MM.1S (cell line): Measurements from ENCODE around the gene SLC38A1.
"Not testable (repeated sequence)": the region's sequence is repeated elsewhere in the genome, so short reads cannot be mapped to it uniquely, and the experiment has no call there.

Source experiments
- DNase-seq: peaks from one replicate; pipeline ENCODE4 v3.0.0-alpha.2; 2015
- H2AFZ ChIP-seq: fragments of 300-600 bp; sonication (generic); 2 replicates; pipeline ENCODE4 v1.6.0; 2016; ENCODE audit warnings: antibody characterized with exemption, low read length
- H3F3A ChIP-seq: fragments of 300-600 bp; sonication (generic); 2 replicates; pipeline ENCODE4 v1.6.1; 2016; ENCODE audit warnings: mild to moderate bottlenecking, antibody characterized with exemption, low read length, moderate library complexity, mixed read lengths; ENCODE audit not compliant: insufficient read depth
- H3K27ac ChIP-seq: fragments of 300-600 bp; sonication (generic); 2 replicates; pipeline ENCODE4 v1.5.1; 2016; ENCODE audit warnings: mild to moderate bottlenecking, low read length
- H3K27me3 ChIP-seq: fragments of 300-600 bp; sonication (generic); replicated peaks from 2 replicates; pipeline ENCODE4 v1.6.0; 2016; ENCODE audit warnings: low read length; ENCODE audit not compliant: insufficient read depth
- H3K36me3 ChIP-seq: fragments of 300-600 bp; sonication (generic); replicated peaks from 2 replicates; pipeline ENCODE4 v1.6.1; 2016; ENCODE audit warnings: mild to moderate bottlenecking, low read length, mixed read lengths; ENCODE audit not compliant: insufficient read depth
- H3K4me1 ChIP-seq: fragments of 300-600 bp; sonication (generic); 2 replicates; pipeline ENCODE4 v1.6.1; 2016; ENCODE audit warnings: low read length, mixed read lengths
- H3K4me2 ChIP-seq: fragments of 300-600 bp; sonication (generic); 2 replicates; pipeline ENCODE4 v1.6.0; 2016; ENCODE audit warnings: low read depth, low read length
- H3K4me3 ChIP-seq: fragments of 300-600 bp; sonication (generic); 2 replicates; pipeline ENCODE4 v1.5.1; 2016; ENCODE audit warnings: low read length, mixed read lengths
- H3K79me2 ChIP-seq: fragments of 300-600 bp; sonication (generic); 2 replicates; pipeline ENCODE4 v1.6.1; 2016; ENCODE audit warnings: mixed run types, low read length, mixed read lengths
- H3K9ac ChIP-seq: fragments of 300-600 bp; sonication (generic); 2 replicates; pipeline ENCODE4 v1.6.1; 2016; ENCODE audit warnings: low read length, mixed read lengths
- H3K9me2 ChIP-seq: fragments of 300-600 bp; sonication (generic); replicated peaks from 2 replicates; pipeline ENCODE4 v1.6.1; 2016; ENCODE audit warnings: mild to moderate bottlenecking, low read length, mixed read lengths; ENCODE audit not compliant: insufficient read depth
- H3K9me3 ChIP-seq: fragments of 300-600 bp; sonication (generic); replicated peaks from 2 replicates; pipeline ENCODE4 v1.6.1; 2016; ENCODE audit warnings: mild to moderate bottlenecking, low read length, mixed read lengths; ENCODE audit not compliant: insufficient read depth
- H4K20me1 ChIP-seq: fragments of 300-600 bp; sonication (generic); 2 replicates; pipeline ENCODE4 v1.6.1; 2016; ENCODE audit warnings: mild to moderate bottlenecking, low read length, moderate library complexity, mixed read lengths; ENCODE audit not compliant: insufficient read depth
- CTCF ChIP-seq: fragments of 300-600 bp; sonication (generic); IDR thresholded peaks from 2 replicates; pipeline ENCODE4 v1.5.1; 2016; ENCODE audit warnings: antibody characterized with exemption, low read length, mixed read lengths
- EZH2 ChIP-seq: fragments of 300-600 bp; sonication (generic); optimal IDR thresholded peaks from 2 replicates; pipeline ENCODE3; 2017; ENCODE audit warnings: low read depth, mild to moderate bottlenecking, antibody characterized with exemption, low read length, mixed read lengths
- EZH2phosphoT487 ChIP-seq: fragments of 300-600 bp; sonication (generic); IDR thresholded peaks from 2 replicates; pipeline ENCODE4 v1.6.1; 2018; ENCODE audit warnings: antibody characterized with exemption, low read length

The SLC38A1 gene

GRCh38 chr12:46298261-46298660 is 29.4 kb upstream of the SLC38A1 start:
- H3K27ac ChIP-seq = no peak overlapping the region
- no peaks in the 10 kb centered on the region for H3K9me3 ChIP-seq

GRCh38 chr12:46296822-46297221 is 28.0 kb upstream of the SLC38A1 start:
- no peak overlapping the region for H2AFZ ChIP-seq
- no peak overlapping the region for H3K4me3 ChIP-seq
- H3K36me3 ChIP-seq = no peaks in the 10 kb centered on the region
- DNase-seq = no peak
- H3K9me2 ChIP-seq = no peaks in the 10 kb centered on the region
- no peak overlapping the region for H3K27ac ChIP-seq
- H4K20me1 ChIP-seq = no peaks in the 10 kb centered on the region
- H3F3A ChIP-seq = no peaks in the 10 kb centered on the region
- H3K4me1 ChIP-seq = no peaks in the 10 kb centered on the region
- H3K27me3 ChIP-seq = no peaks in the 10 kb centered on the region
- no peak for TF ChIP-seq EZH2phosphoT487
- no peak for TF ChIP-seq CTCF
- no peak for TF ChIP-seq EZH2
- H3K9me3 ChIP-seq = no peaks in the 10 kb centered on the region
- H3K9ac ChIP-seq = no peak overlapping the region
- H3K79me2 ChIP-seq = no peaks in the 10 kb centered on the region
- no peak overlapping the region for H3K4me2 ChIP-seq

More at GRCh38 chr12:46298261-46298660, 29.4 kb upstream of the SLC38A1 start:
- Histone ChIP-seq H3F3A (no peaks in the 10 kb centered on the region), H4K20me1 (no peaks in the 10 kb centered on the region), H3K79me2 (no peaks in the 10 kb centered on the region), H3K27me3 (no peaks in the 10 kb centered on the region), H3K4me3 (no peak overlapping the region), H3K36me3 (no peaks in the 10 kb centered on the region), H3K9ac (no peak overlapping the region), H3K9me2 (no peaks in the 10 kb centered on the region), H3K4me2 (no peak overlapping the region), H2AFZ (no peak overlapping the region), H3K4me1 (no peaks in the 10 kb centered on the region)
- TF ChIP-seq EZH2phosphoT487 (no peak), CTCF (no peak), EZH2 (no peak)
- no peak for DNase-seq

- no peaks in the 10 kb centered on the region for H3K9me2 ChIP-seq
- no peaks in the 10 kb centered on the region for H3K79me2 ChIP-seq
- H3K36me3 ChIP-seq = no peaks in the 10 kb centered on the region
- no peak overlapping the region for H2AFZ ChIP-seq
- no peaks in the 10 kb centered on the region for H3K27me3 ChIP-seq
- no peak for DNase-seq
- TF ChIP-seq CTCF = no peak; the same call in 1 of the 2 replicates
- TF ChIP-seq EZH2phosphoT487 = no peak
- no peak for TF ChIP-seq EZH2
- no peak overlapping the region for H3K27ac ChIP-seq
- no peaks in the 10 kb centered on the region for H3K9me3 ChIP-seq
- H3F3A ChIP-seq = no peaks in the 10 kb centered on the region
- H3K4me2 ChIP-seq = no peak overlapping the region
- H3K9ac ChIP-seq = no peak overlapping the region
- no peaks in the 10 kb centered on the region for H4K20me1 ChIP-seq
- no peak overlapping the region for H3K4me3 ChIP-seq
- no peaks in the 10 kb centered on the region for H3K4me1 ChIP-seq
Measured at GRCh38 chr12:46292754-46293402, 24.0 kb upstream of the SLC38A1 start.

GRCh38 chr12:46291953-46292352 is 23.1 kb upstream of the SLC38A1 start:
- not testable (repeated sequence) for H2AFZ ChIP-seq, H3K9me3 ChIP-seq, H3K4me3 ChIP-seq, H3K9ac ChIP-seq, H3K36me3 ChIP-seq, DNase-seq, H3K27ac ChIP-seq, H3K4me2 ChIP-seq, H3K27me3 ChIP-seq, H3K4me1 ChIP-seq, H3F3A ChIP-seq, H4K20me1 ChIP-seq, H3K9me2 ChIP-seq, H3K79me2 ChIP-seq

GRCh38 chr12:46285177-46285576 is 16.3 kb upstream of the SLC38A1 start:
- not testable (repeated sequence) for H3K36me3 ChIP-seq, H3K27me3 ChIP-seq, H3F3A ChIP-seq, H3K4me3 ChIP-seq, H3K9ac ChIP-seq, H3K4me1 ChIP-seq, DNase-seq, H3K27ac ChIP-seq, H3K9me3 ChIP-seq, H2AFZ ChIP-seq, H4K20me1 ChIP-seq, H3K4me2 ChIP-seq, H3K79me2 ChIP-seq, H3K9me2 ChIP-seq
